Fibroblast of skin of back (primary cell): ENCODE measurements around the gene KCNH1. TPM values are rescaled to one million over a fixed set of nuclear protein-coding genes. Genes with fewer than 3 reads are reported as not detected.
A peak's percentile ranks its signal among the peaks of the same experiment; 100 is the strongest.

ENCODE experiments used
- DNase-seq: peaks from one replicate; pipeline ENCODE4 v3.0.0-alpha.2; 2013
- polyA plus RNA-seq, 2 experiments: library from polyadenylated mRNA; unstranded; fragments of 120-200 nt; gene quantifications; one replicate each; pipeline ENCODE4 v1.2.1, GENCODE V29; 2013; ENCODE audit not compliant: insufficient read length in 2 of 2

The KCNH1 gene, protein sequence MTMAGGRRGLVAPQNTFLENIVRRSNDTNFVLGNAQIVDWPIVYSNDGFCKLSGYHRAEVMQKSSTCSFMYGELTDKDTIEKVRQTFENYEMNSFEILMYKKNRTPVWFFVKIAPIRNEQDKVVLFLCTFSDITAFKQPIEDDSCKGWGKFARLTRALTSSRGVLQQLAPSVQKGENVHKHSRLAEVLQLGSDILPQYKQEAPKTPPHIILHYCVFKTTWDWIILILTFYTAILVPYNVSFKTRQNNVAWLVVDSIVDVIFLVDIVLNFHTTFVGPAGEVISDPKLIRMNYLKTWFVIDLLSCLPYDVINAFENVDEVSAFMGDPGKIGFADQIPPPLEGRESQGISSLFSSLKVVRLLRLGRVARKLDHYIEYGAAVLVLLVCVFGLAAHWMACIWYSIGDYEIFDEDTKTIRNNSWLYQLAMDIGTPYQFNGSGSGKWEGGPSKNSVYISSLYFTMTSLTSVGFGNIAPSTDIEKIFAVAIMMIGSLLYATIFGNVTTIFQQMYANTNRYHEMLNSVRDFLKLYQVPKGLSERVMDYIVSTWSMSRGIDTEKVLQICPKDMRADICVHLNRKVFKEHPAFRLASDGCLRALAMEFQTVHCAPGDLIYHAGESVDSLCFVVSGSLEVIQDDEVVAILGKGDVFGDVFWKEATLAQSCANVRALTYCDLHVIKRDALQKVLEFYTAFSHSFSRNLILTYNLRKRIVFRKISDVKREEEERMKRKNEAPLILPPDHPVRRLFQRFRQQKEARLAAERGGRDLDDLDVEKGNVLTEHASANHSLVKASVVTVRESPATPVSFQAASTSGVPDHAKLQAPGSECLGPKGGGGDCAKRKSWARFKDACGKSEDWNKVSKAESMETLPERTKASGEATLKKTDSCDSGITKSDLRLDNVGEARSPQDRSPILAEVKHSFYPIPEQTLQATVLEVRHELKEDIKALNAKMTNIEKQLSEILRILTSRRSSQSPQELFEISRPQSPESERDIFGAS
- 2.8 TPM for polyA plus RNA-seq (2013, experiment 1 of 2; ENCODE audit: insufficient read length)
- 5.0 TPM for polyA plus RNA-seq (2013, experiment 2 of 2; ENCODE audit: insufficient read length)

DNA sequence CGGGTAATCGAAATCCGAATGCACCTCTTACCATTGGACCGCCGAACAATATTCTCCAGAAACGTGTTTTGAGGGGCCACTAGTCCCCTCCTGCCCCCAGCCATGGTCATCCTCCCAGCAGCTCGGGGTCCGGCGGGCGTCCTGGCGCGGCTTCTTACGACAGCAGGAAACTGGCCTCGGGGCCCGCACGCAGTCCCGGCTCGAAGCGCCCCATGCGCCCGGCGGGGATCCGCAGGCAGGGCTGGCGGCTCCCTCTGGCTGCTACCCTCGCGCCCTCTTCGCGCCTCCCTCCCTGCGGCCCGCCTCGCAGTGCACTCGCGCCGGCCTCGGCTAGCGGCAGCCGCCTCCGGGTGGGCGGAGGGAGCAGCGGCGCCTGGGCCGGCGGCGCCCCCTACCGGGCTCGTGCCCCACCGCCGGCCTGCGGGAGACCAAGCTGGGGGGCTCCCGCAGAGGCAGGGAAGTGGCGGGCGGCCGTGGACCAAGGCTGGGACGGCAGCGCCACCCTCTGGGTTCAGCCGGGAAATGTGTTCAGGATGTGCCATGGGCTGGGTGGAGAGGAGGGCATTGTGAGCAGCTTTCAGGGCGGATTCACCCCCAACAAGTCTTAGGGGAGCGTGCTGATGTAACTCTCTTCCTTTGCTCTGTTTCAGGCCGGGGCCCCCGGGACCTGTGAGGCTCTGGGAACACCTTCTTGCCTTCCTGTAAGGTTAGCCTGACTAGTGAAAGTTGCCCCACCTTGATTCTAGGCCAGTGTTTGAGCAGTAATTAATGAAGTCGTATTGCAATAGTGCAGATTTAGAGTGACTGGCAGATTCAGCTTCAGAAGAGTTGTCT lies at the start of gene KCNH1:
Gene KCNH1, minus strand, starts transcription at position 313 of the 834 bp plus-strand sequence. Its CDS starts 203 bp downstream, at position 110.
- DNase-seq, result peak; percentile 86

DNA sequence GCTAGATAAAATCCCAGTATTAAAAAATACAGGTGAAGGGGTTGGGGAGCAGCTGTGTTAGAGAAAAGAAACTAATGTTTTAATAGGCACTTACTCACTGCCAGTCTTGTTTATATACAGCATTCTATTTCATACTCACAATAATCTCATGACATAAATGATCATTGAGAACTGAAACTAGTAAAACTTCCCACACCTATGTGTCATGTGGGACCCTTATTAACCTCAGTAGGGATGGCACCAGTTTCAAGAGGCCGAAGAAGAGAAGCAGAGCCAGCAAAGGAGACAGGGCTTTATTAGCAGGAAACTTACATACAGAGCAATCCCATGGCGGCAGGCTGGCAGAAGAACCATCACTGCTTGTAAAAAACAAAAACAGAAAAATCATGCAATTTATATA lies 48.8 kb upstream of the KCNH1 start:
- DNase-seq, result no peak

DNA sequence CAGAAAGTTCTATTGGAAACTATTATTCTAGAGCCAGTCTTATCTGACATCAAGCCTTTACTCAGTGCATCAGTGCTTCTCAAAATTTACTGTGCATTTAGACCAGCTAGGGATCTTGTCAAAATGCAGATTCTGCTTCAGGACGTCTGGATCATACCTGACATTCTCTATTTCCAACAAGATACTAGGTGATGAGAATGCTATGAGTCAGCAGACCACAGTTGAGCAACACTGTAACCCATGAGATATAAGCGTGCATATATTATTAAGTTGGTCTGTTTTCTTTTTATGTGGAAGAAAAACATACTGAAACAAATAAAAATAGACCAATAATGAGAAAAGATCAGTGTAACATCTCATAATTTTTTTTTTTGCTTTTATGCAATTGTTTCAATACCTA lies 40.4 kb upstream of the KCNH1 start:
- DNase-seq, result no peak

DNA sequence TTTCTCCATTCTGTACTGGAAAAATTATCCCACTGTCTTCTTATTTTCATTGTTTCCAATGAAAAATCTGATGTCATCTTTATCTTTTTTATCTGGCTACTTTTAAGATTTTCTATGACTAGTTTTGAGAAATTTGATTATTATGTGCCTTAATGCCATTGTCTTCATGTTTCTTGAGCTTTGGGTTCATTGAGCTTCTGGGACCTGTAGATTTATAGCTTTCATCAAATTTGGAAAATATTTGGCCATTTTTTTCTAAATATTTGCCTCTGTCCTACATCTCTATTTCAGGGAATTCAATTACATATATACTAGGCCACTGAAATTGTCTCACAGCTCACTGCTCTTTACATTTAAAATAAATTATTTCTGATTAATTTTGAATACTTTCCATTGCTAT lies 38.7 kb upstream of the KCNH1 start:
- no peak for DNase-seq

DNA sequence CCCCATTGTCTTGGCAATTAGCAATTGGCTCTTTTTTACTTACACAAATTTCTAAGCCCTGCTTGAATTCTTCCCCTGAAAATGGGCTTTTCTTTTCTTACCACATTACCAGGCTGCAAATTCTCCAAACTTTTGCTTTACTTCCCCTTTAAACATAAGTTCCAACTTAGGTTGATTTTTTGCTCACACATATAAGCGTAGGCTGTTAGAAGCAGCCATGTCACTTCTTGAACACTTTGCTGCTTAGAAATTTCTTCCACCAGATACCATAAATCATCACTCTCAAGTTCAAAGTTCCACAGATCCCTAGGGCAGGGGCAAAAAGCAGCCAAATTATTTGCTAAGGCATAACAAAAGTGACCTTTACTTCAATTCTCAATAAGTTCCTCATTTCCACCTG lies 35.4 kb upstream of the KCNH1 start:
- DNase-seq, result no peak

DNA sequence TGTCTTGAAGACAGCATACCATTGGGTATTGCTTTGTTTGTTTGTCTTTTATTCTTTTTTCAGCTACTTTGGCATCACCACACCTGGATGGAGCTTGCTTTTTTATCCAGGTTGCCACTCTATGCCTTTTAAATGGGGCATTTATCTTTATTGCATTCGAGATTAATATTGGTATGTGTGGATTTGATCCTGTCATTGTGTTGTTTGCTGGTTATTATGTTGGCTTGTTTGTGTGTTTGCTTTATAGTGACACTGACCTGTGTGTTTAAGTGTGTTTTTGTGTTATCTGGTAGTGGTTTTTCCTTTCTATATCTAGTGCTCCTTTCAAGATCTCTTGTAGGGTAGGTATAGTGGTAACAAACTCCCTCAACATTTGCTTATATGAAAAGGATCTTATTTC lies 24.9 kb upstream of the KCNH1 start:
- DNase-seq, result no peak

DNA sequence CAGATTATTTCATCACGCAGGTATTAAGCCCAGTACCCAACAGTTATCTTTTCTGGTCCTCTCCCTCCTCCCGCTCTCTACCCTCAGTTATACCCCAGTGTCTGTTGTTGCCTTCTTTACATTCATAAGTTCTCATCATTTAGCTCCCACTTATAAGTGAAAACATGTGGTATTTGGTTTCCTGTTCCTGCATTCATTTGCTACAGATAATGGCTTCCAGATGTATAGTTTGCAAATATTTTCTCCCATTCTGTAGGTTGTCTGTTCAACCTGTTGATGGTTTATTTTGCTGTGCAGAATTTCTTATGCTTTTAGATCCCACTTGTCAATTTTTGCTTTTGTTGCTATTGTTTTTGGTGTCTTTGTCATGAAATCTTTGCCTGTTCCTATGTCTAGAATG lies 21.1 kb upstream of the KCNH1 start:
- peak; percentile 29 for DNase-seq

DNA sequence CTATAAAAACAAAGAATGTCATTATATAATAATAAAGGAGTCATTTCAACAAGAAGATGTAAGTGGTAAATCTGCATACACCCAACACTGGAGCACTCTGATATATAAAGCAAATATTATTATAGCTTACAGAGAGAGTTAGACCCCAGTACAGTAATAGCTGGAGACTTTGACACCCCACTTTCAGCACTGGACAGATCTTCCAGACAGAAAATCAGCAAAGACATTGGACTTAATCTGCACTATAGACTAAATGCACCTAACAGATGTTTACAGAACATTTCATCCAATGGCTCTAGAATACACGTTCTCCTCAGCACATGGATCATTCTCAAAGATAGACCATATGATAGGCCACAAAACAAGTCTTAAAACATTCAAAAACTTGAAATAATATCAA lies 20.0 kb upstream of the KCNH1 start:
- no peak for DNase-seq

DNA sequence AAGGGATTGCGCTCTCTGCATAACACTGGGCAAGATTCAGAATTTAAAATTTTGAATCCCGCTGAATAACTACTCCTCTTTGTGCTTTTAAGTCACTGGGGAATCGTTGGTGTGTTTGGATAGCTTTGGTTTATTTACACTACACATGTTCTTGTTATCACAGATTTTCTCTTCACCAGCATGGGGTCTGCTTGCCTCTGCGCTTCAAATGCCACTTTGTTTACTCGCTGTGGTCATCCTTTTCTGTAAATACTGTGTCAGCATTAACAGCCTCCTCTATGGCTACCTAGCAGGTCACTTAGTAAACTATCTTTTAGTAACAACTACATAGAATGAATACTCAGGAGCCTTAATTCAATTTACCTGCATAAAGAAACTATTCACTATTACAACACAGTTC lies 14.4 kb upstream of the KCNH1 start:
- DNase-seq, result no peak

DNA sequence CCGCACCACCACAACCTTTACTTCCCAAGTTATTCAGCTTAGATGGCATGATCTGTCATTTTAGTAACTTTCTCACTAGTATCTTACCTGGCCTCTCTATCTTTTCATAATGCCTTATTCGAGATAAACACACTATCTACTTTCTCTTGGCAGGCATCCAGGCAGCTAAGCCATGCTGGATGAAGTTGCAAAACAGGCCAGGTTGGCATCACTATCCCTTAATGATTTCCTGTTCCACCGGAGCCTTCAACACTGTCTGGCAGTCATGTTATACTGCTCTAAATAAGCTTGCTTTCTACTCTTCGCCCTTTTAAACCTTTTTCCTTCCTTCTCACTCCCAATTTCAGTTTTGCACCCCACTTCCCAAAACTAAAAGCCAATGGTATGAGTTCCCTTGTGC lies 12.0 kb upstream of the KCNH1 start:
- no peak for DNase-seq

DNA sequence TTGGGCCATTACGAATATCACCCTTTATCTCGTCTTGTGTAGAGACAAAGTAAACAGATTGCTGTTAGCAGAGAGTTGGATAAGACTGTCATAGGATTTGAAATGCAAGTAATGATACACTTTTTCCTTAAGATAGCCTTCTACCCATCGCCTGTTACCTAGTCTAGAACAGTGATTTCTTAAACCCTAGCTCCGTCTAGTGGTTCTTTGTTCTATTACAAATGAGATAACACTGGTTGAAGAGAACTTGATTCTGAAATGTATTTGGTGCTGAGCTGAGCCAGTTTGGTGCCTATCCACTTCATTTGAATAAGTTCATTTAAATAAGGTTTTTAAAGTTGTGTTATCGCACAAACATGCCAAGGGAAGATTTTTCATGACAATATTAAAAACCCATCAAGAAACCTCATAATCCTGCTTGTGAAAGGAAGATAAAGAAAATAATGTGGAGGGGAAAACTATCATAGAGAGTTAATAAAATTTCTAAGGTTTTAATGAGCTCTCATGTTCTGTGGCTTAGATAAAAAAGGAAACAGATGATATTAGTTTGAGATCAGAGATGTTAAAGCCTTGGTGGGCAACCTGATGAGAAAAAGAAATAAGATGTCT lies 1.5 kb upstream of the KCNH1 start:
- DNase-seq, result peak; percentile 70

DNA sequence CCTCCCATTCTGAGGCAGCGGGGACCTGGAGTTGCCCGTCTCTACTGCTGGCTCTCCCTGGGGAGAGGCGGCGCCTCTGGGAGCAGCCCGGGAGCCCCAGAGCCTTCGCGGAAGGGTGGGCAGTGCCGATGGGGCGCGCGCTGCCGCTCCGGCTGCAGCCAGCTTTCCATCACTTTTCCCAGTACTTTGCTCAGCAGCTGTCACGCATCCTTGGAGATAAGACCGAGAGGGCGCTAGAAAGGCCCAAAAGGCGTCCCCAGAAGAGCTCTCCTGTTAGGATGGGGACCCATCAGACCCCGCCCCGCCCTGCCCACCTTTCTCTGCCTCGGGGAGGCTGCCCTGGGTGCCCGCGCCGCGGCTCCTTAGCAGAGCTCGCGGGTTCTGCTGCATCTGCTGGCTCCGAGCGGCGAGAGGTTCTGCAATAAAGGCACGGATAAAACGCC lies 534 bp downstream of the KCNH1 start:
- DNase-seq, result peak; percentile 32

DNA sequence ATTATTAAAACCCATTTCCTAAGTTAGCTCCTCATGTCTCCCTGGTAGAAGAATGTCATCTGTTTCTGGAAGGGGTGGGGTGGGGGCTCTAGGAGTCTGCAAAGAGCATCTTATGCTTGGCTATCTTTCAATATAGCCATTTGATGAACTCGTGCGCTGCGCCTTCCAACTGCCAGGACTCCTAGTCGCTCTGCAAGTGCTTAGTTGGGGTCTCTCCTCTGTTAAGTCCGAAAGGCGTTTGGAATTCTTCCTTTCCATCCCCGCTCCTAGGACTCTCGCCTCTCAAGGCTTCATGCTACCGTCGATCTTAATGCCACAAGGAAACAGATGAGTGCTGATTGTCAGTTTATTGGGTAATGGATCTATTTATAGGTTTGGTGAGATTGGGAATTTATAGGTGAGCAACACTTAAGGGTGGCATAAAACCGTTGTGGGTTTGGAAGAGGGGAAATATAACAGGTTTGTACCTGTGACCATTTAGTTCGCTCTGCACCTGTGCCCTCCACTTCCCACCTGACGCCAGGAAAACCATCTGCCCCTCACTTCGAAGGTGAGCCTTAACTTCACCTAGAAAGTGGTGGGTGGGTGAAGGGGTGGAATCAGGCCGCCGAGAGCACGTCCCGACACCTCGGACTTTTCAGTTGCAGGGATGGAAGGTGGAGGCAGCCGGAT lies 1.1 kb downstream of the KCNH1 start:
- DNase-seq, result no peak

DNA sequence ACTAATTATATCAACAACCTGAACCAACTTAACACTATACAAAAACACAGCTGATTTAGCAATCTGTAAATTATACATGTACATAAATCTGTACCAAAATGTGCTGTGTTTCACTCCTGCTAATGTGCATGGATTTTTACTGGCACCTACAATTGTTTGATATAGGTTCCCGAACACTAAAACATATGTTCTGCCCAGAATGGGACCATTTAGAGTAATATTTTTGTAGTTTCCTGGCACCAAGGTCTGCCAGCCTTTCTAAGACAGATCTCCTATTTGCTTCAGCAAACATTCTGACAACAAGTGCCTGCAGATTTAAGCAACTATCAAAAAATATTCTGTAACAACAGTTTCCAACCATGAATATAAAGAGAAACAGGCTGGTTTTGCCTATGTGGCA lies 4.2 kb downstream of the KCNH1 start:
- no peak for DNase-seq

DNA sequence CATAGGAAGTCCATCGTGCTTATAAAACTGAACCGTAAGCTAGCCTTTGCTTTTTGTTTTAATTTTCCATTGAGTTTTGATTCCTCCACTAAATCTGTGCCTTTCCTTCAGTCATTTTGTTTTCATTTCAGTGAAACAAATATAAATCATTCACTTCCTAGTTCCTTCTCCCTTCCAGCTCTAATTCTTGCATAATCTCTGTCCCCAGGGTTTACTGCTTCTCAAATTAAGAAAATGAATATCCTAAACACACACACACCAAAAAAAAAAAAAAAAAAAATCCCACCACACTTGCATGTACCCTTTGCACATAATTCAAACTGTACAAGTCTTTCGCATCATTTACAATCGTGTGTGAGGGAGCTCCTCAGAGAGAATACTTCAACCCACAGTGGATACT lies 6.8 kb downstream of the KCNH1 start:
- no peak for DNase-seq

DNA sequence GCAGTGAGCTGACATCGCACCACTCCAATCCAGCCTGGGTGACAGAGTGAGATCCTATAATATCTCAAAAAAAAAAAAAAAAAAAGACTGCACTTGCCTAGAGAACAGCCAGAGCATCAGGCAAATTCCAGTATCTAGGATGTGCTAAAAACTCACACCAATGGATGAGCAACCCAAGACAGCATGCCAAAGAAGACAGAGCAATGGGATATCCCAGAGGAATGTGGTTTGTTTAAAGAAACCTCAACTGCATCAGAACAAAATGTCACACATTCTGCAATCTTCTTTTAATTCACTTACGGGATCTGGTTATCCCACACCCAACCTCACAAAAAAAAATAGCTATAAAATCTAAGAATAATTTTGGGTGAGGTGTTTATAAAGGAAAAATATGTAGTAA lies 7.3 kb downstream of the KCNH1 start:
- peak; percentile 89 for DNase-seq

DNA sequence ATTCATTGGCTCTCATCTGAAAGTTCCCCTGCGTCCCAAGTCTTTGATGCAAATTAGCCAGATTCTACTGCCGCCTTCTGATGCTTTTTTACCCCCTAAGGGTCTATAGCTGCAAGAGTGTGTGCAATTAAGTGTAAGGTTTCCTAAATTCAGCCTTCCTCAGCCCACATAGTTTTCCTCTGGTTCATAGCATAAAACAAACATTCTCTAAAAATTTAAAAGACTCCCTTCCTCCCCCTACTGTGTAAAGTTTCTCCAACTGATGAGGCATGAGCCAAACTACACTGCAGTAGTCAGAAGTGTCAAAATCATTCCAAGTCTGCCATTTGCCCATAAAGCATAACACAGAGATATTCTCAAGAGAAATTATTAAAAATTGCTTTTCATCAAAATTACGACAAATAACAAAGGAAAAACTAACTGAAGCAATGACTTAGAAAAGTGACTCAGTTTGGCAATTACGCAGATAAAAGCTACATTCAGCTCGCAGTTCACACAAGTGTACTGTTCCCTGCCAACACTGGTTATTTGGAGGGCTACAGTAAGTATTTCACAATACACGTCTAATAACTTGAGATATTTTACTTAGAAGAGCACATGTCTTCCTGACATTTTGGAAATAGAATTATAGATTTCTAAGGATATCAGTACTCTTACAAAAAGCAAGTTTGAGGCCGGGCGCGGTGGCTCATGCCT lies 15.4 kb downstream of the KCNH1 start:
- peak; percentile 80 for DNase-seq

DNA sequence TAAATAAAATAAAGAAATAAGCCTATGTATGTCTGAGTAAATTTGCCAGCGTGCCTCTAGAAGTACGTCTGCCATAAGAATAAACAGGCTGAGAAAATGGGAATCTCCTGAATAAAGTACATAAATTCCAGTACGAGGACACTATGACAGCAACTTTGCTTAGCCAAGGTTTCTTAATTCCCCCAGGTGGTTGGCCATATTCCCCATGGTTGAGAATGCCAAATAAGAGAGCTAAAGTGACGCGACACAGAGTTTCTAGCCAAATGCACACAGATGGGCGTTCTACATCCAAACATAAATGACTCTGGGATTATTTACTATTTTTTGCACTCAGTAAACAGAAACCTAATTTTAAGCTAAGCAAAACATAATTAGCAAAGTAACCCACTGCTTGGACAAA lies 19.5 kb downstream of the KCNH1 start:
- no peak for DNase-seq

DNA sequence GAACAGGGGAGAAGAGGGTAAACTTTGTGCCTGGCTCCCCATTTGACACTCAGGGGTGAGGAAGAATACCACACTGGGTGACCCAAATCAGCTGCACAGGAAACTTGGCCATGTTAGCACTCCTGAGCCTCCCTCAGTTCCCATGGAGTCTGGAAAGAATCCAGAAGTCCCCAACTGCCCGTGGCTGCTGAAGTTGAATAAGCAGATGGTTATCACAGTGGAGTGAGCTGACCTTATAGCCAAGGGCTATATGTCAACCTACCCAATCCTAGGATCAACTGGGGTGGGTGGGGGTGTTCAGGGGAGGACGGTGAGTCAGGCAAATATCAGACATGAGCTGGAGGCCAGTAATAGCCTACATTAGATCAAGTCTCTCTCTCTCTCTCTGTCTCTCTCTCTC lies 20.4 kb downstream of the KCNH1 start:
- no peak for DNase-seq

DNA sequence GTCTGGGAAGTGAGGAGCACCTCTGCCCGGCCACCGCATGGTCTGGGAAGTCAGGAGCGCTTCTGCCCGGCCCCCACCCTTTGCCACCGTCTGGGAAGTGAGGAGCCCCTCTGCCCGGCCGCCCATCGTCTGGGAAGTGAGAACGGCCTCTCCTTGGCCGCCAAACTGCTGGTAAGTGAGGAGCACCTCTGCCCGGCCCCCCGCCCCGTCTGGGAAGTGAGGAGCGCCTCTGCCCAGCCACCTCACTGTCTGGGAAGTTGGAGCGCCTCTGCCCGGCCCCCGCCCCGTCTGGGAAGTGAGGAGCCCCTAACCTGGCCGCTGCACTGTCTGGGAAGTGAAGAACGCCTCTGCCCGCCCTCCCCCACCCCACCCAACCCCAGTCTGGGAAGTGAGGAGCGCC lies 22.6 kb downstream of the KCNH1 start:
- DNase-seq, result no peak

DNA sequence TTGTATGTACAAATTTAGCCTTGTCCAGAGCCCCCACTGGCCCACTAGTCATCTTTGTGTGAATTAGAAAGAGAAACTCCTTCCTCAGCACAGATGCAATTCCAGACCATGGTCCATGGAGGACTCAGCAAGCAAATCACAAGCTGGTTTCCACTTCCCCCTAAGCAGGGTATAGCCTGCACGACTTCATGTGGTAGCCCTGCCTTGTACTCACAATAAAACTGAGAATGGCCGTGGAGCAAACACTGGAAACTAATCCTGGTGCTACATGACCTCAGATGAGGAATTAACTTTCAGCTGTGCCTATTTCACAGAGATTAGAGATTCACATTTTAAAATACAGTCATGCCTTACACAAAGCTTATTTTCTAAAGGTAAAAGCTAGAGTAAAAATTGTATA lies 32.5 kb downstream of the KCNH1 start:
- DNase-seq, result no peak
